H1 (cell line): ENCODE results near the gene SLC35D2. TPM values are rescaled to one million over a fixed set of nuclear protein-coding genes. Genes with fewer than 3 reads are reported as not detected.

Source experiments
- EP300 ChIP-seq, 2 experiments: IDR thresholded peaks; 1 replicate in 1 of 2; 2 replicates in 1 of 2; pipeline ENCODE4 v1.6.1; 2011 to 2012; ENCODE audit warnings: low read depth in 2 of 2, low read length in 2 of 2, mild to moderate bottlenecking in 2 of 2, borderline replicate concordance in 1 of 2, inconsistent platforms in 1 of 2, moderate library complexity in 1 of 2
- KDM4A ChIP-seq: IDR thresholded peaks from one replicate; pipeline ENCODE4 v1.7.1; 2012; ENCODE audit warnings: low read depth, mild to moderate bottlenecking, moderate library complexity, low read length, inconsistent platforms; ENCODE audit not compliant: severe bottlenecking
- RFX5 ChIP-seq: IDR thresholded peaks from 2 replicates; pipeline ENCODE4 v1.6.1; 2011; ENCODE audit warnings: low read depth, low read length, improper control_type of control experiment, borderline replicate concordance
- SP4 ChIP-seq: IDR thresholded peaks from 2 replicates; pipeline ENCODE4 v1.6.1; 2012; ENCODE audit warnings: low read length, inconsistent platforms
- polyA plus RNA-seq, 7 experiments: library from polyadenylated mRNA; depleted of rRNA in 3 of 7; stranded (reverse) in 5 of 7; unstranded in 2 of 7; fragments of >200 nt in 5 of 7; fragments of 200-250 nt in 2 of 7; gene quantifications; 1 replicate in 5 of 7; 2 replicates in 1 of 7; 4 replicates in 1 of 7; pipeline versions ENCODE4 v1.2.1 to v1.2.3, GENCODE V29; 2011 to 2013; ENCODE audit warnings: missing spikeins in 2 of 7, mixed read lengths in 2 of 7
- total RNA-seq: library from RNA; stranded (reverse); fragmentation: NEBNext Ultra II Directional; extraction: Animal tissue kit (Norgen Biotek cat#: 25700); gene quantifications from 2 replicates; pipeline ENCODE4 v1.2.1, GENCODE V29; 2021

Gene SLC35D2
- total and polyA plus RNA-seq, 2 of the 8 experiments (the other 6 are each of a cell fraction or from before 2014, with no cell fraction given), result 9.6 to 11.5 TPM

GRCh38 chr9:96418920-96419690 lies 35.6 kb upstream of the SLC35D2 start (continued):
- TF ChIP-seq RFX5, result no peak
- TF ChIP-seq EP300 (IDR thresholded peaks at IDR 0.05; ENCODE audit: borderline replicate concordance in 1 of 2, low read depth in 2 of 2, low read length in 2 of 2), result no peak
- TF ChIP-seq KDM4A, result peak; percentile 43
- TF ChIP-seq SP4, result 0 out of 2 replicates have a peak, but pooled peaks have one; percentile 6
- TF ChIP-seq, all 59 proteins: peak for 12
